Fibroblast of the aortic adventitia (primary cell): ENCODE results near the gene ERFE. TPM values are rescaled to one million over a fixed set of nuclear protein-coding genes. Genes with fewer than 3 reads are reported as not detected.

ENCODE experiments used
- DNase-seq: peaks from one replicate; pipeline ENCODE4 v3.0.0-alpha.2; 2010; ENCODE audit warnings: low read depth
- H3K4me3 ChIP-seq: 2 replicates; pipeline ENCODE4 v1.5.1; 2011; ENCODE audit warnings: low read depth, mild to moderate bottlenecking, control low read depth, low read length, moderate library complexity
- total RNA-seq: library from RNA; depleted of rRNA; stranded (reverse); fragments of >200 nt; gene quantifications from 2 replicates; pipeline ENCODE4 v1.2.3, GENCODE V29; 2012; ENCODE audit warnings: low replicate concordance
- TF ChIP-seq, protein P1 (sequence below): IDR thresholded peaks from 2 replicates; pipeline ENCODE4 v1.5.1; 2011; ENCODE audit warnings: mild to moderate bottlenecking, low read length, control low read depth, inconsistent platforms; ENCODE audit not compliant: insufficient read depth

Gene ERFE
- total RNA-seq, 1 donor: 2.8 TPM

DNA sequence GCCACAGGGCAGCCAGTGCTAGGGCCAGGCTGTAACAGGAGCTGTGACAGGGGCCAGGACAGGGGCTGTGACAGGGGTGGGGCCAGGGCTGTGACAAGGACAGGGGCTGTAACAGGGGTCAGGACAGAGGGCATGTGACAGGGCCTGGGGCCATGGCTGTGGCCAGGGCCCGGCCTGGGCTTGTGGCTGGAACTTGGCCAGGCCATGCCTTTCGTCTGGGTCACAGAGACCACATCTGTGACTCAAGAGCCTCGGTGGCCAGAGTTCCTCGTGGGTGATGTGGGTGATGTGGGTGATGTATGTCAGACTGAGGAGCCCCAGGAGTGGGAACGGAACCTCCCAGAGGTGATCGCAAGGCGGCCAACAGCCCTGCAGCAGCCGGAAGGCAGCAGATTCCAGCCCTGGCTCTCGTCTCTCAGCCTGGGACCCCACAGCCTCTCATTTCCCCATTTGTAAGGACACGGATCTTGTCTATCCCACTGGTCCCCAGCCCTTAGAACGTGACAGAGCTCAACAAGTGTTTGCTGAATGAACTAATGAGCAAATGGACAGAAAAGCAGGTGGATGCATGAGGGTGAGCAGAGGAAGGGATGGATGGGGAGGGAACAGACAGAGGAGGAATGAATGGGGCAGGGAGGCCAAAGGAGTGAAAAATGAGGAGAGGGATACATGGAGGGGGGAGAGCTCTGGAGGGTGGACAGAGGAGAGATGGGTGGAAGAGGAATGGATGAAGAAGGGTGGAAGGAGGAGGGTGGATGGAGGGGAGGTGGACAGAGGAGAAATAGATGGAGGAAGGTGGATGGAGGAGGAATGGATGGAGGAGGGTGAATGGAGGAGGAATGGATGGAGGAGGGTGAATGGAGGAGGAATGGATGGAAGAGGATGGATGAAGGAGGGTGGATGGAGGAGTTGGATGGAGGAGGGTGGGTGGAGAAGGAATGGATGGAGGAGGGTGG is 41.3 kb upstream of the ERFE start:
- TF ChIP-seq, protein P1, sequence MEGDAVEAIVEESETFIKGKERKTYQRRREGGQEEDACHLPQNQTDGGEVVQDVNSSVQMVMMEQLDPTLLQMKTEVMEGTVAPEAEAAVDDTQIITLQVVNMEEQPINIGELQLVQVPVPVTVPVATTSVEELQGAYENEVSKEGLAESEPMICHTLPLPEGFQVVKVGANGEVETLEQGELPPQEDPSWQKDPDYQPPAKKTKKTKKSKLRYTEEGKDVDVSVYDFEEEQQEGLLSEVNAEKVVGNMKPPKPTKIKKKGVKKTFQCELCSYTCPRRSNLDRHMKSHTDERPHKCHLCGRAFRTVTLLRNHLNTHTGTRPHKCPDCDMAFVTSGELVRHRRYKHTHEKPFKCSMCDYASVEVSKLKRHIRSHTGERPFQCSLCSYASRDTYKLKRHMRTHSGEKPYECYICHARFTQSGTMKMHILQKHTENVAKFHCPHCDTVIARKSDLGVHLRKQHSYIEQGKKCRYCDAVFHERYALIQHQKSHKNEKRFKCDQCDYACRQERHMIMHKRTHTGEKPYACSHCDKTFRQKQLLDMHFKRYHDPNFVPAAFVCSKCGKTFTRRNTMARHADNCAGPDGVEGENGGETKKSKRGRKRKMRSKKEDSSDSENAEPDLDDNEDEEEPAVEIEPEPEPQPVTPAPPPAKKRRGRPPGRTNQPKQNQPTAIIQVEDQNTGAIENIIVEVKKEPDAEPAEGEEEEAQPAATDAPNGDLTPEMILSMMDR: no peak
- no peak for DNase-seq
- no peak overlapping the region for H3K4me3 ChIP-seq

DNA sequence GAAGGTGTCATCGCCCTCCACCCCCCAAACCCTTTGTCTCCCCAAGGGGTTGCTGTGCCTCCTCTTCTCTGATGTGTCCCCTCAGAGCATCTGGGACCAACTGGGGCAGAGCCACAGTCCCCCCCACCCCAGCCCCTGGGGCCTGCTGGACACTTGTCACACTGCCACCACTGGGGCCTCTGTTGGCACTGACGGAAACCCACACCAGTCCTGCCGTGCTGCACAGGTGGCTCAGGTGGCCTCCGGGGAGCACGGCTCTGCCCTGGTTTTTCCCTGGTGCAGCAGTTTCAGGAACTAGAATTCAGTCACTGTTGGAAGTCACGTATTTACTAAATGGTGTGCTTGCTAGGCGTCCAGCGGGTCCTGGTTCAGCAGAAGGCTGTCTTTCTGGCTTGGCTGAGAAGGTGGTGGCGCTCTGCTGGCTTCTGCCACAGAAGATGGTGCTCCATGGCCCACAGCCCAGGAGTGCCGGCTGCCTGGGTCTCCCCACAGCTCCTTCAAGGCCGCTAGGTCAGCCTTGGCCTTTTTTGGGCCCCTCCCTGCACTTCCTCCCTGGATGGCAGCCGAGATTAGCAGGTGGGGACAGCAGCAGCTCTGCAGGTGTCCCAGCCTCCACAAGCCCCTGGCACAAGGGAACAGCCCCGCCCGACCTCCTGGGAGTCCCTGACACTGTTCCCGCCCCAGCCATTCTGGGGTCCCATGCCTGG is 38.9 kb upstream of the ERFE start:
- TF ChIP-seq, protein P1: no peak
- no peak for DNase-seq
- H3K4me3 ChIP-seq: no peak overlapping the region

DNA sequence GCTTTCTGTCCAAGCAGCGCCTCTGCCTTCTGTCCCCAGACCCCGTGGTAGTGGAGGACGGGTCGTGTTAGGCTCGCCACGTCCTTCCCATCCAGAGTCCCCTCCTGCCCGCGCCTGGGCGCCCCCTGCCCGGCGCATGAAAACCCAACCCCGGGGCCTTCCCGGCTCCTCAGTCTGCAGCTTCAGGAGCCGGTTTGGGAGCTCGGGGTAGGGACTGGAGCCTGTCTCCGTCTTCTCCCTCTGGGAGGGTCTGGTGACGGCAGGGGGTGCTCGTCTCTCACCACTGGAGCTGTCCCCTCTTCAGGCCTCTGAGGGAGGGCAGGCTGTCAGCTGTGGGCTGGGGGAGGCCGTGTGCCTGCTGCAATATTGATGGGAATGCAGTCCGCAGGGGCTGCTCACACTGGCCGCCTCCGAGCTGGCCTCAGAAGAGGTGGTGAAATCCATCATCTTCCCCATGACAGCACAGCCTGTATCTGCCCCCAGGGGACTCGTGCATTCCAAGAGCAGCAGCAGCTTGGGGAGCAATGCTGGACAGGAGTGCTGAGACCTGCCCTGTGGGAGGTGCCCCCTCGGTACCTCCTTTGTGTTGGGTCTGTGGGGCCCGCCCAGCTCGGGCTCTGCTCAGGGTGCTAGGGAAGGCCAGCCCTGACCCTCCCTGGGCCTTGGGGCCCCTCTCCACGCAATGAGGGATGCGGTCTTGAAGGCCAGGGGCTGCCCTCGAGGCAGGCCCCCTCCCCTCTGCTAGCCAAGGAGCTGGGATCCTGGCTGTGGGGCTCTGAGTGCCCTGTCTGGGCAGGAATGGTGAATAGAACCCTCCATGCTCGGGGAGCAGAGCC is 38.1 kb upstream of the ERFE start:
- DNase-seq: peak; percentile 8
- TF ChIP-seq, protein P1: no peak

DNA sequence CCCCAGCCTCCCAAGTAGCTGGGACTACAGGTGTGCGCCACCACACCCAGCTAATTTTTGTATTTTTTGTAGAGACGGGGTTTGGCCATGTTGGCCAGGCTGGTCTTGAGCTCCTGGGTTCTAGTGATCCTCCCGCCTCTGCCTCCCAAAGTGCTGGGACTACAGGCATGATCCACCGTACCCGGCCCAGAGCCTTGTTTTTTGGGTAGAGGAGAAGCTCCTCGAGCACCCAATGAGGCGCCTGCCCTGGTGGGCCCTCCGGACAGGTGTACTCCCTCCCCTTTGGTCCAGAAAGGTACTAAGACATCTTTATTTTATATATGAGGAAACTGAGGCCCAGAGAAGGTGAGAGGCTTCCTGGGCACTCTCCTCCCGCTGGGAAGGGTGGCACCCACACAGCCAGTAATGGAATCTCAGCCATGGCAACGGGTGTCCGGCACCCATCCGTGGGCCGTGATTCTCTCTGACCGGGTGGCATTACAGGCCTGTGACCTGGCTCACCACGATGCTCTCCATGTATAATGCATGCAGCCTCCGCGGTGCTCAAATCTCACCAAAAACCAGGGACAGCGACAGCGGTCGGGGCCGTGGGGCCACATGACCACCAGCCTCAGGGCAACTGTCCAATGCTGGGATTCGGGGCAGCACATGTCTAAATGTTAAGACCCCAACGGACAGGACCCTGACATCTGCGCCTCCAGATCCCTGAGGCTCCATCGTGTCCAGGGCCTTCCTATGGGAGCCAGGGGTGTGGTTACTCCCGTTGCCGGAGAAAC is 37.1 kb upstream of the ERFE start:
- TF ChIP-seq, protein P1: no peak
- DNase-seq: no peak
- H3K4me3 ChIP-seq: no peak overlapping the region

More for the DNA sequence above, 38.1 kb upstream of the ERFE start:
- no peak overlapping the region for H3K4me3 ChIP-seq

DNA sequence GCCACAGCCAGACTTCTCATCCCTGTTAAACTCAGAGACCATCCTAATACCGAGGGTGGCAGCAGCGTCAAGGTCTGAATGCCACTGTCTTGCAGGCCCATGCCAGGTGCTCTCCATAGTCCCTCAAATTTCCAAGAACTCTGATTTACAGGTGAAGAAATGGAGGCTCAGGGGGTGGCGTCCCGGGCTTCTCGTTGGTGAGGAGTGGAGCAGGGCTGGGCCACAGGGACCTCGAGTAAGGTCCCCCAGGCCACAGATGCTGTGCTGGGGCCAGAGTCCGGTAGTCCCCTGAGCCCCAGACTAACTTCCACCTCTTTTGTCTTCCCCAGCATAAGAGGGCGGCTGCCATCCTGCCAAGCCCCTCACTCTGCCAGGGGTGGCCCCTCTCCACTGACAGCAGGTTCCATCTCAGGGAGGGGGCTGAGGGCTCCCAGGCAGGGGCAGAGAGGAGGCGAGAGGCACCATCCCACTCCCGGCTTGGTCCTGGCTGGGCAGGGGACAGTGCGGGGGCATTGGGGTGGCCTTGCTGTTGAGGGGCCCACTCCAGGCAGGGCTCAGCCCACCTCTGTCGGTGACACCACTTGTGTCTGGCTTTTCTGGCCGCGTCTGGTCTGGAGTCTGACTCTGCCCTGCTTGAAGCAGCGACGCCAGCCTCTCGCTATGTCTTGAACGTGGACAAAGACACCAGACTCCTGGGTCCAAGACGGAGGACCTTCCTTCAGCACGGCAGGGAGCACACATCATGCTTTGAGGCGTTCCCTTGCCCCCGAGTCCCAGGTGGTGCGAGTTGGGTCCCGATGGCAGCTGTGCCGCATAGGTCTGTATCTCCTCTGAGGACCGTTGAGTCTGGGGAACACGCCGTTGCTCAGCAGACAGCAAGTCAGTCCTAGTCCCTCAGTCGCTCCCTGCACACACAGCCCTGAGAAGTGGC is 36.2 kb upstream of the ERFE start:
- no peak overlapping the region for H3K4me3 ChIP-seq
- DNase-seq: no peak
- TF ChIP-seq, protein P1: no peak
